HG02885 (cell line): Measurements from ENCODE around the gene PUM2.
A peak's percentile ranks its signal among the peaks of the same experiment; 100 is the strongest.

Experiments
- ATAC-seq: cut with Tn5 transposase; IDR thresholded peaks from one replicate; pipeline ENCODE4 v1.9.1; 2021; ENCODE audit warnings: mild to moderate bottlenecking; ENCODE audit not compliant: unreplicated experiment, poor library complexity

The PUM2 gene

DNA sequence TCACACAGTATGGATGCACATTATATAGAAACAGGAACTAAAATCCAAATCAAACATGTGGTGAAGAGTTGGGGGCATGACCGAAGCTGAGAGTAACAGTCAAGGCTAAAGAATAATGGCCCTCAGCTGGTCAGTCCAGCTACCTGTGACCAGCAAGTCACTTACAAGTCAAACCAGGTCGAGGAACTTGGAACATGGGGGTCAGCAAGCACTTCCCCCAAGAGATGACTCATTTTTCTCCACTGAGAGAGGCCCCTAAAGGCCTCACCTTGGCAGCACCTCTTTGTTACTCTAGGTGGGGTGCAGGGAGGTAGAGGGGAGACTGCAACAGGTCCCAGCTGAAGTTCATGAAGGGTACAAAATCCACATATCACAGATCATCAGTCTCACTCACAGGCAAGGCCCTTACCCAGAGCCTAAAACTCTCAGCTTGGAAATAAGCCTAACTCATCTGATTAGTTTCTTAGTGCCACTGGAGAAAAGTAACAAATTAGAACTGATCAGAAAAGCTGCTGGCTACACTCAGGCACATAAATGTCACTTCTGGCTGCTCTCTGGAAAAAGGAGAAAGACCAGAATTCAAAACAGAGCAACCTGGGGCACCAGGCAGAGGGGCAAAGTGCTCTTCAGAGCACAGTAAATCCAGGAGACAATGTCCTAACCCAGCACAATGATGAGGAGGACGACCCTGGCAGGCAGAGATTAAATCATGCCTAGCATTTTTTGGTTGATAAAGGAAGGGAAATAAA, 129.7 kb downstream of the PUM2 start:
- ATAC-seq = no peak

DNA sequence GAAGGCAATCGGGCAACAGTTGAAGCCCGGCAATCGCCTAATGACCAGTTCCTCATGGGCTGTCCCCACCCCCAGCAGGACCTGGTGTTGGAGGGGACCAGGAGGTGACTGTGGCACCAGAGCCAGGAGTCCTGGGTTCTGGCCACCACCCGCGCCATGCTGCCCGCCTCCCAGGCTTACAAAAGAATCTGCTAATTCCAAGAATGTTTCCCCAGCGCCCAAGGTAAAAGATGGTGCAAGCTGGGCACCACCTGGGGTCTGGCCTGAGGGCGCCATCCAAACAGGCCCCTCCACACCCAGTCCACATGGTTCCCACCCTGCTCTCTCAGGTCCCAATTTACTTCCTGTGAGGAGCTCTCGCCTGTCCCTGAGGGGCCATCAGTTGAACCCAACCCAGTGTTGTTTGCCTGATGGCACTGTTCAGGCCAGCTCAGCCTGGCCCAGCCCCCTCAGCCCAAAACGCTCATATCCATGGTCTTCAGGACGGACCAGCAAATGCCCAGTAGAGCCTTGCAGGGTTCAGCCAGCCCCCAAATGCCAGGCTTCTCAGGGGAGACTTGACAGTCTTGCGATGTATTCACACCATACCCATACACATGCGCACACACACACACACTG, 130.8 kb downstream of the PUM2 start:
- ATAC-seq = no peak

DNA sequence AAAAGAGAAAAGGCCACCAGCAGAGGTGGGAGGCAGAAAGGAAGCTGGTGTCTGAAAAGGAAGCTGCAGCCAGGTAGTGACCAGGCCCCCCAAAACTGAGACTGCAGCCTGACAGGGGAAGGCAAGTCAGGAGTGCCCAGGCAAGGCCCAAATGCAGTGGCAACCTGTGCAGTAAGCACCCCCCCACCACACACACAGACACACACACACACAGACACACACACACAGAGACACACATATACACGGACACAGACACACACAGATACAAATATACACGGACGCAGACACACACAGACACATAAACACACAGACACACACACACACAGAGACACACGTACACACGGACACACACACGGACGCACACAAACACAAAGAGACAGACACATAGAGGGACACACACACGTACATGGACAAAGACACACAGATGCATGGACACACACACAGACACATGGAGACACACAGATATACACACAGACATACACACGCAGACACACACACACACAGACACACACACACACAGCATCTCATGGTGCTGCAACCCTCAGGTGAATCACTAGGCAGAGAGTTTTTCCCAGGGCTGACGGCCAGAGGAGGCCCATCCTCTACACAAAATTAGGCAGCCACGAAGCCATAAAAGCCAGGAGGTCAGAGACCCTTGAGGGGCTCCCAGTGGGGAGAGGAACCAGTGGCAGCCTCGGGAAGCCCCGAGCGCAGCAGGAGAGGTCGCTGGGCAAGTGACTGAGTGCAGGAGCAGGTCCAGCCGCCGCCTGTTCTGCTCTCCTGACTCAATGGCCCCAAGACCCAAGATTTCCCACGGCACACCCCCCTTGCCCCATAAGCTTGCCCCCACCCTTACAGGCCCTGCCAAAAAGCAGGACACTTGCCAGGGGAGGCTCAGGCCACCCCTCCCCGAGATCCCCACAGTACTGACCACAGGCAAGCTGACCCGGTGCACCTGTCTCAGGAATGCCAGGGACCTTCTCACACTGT, 132.0 kb downstream of the PUM2 start:
- no peak for ATAC-seq

DNA sequence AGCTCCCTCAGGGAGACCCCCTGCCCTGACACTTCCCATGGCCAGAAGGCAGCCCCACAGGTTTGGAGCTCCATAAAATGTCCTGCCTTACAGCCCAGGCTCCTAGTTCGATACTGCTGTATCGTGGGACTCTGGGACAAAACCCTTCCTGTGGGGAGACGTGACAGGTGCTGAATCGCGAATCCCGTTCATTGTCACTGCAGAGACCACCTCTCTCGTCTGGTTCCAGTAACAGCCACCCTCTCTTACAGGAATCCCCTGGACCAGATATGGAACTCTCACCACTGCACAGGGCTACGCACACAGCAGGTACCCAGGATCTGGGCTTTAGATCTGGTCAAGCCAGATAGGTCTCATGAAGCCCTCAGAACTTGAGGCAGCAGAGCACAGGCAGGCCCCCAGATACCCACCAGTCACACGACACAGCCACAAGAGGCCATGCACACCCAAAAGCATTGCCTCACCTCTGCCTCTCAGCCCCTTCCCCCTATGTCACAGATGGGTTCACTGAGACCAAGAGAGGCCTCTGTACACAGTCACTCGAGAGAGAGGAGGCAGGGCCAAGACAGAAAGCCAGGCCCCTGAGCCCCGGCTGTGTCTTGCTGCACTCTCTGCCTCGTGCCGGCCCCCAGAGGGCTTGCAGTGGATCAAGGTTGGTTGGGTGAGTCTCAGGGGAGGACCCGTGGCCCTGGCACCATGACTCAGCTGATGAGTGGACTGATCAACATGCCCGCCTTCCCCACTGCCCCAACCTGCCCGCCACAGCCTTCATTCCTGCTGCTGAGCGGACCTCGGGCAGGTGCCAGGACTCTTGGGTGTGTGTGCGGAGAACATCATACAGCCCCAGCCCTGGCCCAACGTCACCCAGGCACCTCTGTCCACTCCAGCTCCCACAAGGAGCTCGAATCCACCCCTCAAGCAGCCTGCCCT, 133.3 kb downstream of the PUM2 start:
- no peak for ATAC-seq

DNA sequence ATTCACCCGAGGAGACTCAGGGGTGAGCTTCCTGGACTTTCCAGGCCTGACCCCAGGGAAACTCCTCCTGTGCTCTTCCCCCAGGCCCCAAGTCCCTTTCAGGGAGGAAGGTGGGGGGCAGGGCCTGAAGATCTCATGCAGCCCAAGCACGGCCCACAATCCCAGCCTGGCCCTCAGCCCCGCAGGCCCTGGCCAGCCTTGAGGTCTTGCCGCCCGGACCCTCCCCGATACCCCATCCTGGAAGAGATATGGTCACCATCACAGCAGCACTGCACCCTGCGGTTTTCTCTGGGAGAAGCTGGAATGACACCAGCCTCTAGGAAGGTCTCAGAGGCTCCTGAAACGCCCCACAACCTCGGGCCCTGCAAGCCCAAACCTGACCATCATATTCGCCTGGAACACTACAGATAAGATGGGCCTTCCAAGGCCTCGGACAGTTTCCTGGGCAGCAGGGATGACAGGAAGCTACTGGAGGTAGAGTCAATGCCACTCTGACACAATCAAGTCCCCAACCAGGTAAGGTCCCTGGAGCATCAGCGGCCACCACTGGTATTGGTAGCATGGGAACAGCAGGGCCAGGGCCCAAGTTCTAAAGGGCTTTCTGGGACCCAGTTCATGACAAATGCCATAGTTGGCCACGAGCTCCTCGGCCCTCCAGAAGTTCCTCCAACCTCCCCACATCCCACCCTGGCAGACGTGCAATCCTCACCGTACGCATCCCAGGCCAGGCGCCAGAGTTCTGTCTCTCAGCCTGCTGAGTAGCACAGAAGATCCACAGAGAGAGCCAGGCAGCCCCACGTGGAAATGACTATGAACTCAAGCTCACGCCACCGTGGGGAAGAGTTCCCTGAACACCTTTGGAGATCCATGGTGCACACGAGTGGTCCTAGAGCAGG, 134.3 kb downstream of the PUM2 start:
- no peak for ATAC-seq

DNA sequence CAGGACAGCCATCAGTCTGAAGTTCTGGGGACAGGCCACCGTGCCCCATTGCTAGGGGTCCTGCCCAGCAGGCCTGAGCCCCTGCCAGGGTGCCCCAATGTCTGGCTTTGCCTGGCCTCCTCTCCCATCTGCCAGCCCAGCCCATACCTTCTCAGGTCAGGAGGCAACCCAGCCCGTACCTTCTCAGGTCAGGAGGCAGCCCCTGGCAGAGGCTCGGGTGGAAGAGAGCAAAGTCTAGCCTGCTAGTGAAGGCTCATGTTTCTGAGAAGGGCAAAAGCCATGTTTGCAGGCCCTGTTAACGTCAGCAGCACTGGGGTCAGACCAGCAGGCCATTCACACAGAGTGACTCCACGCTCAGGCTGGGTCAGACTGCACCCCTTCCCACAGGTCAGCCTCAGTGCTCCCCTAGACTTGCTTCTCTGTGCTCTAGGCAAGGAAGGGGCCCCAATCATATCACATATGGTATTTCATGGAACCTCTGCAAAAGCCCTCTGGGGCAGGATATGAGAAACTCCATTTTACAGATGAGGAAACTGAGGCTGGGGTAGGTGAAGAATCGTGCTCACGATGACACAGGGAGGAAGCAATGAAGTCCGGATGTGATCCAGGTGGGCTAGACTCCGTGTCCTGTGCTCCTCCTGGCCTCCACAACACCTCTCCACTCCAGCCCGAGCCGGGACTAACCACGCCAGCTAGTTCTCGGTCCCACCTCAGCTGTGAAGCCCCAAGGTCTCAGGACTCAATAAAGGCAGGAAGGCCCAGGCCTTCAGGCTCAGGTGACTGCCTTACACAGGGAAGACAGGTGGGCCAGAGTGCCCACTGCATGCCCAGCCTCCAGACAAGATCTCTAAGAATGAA, 135.2 kb downstream of the PUM2 start:
- no peak for ATAC-seq

DNA sequence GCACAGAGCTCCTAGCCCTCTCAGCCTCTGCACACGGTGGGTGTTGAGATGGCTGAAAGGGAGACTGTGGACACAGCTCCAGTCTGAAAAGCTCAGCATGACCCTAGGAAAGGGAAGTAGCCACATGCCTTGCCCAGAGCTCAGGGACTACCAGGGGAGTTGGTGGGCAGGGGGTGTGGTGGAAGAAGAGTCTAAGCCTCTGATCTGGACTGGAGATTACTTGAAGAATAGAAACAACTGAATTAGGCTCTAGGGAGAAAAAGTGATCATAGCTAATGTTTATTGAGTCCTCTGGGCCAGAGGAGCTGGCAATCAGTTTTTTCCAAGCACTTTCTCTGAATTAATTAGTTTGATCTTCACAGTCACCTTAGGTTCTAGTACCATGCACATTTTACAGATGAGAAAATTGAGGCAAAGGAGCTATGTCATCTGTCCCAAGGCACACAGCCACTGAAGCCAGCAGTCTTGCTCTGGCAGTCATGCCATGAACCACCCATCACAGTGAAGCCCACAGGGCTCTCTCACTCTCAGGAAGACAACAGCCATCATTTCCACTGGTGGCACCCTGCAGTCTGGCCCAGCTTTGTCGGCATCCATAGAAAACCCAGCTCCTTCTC, 136.0 kb downstream of the PUM2 start:
- peak; percentile 18 for ATAC-seq

DNA sequence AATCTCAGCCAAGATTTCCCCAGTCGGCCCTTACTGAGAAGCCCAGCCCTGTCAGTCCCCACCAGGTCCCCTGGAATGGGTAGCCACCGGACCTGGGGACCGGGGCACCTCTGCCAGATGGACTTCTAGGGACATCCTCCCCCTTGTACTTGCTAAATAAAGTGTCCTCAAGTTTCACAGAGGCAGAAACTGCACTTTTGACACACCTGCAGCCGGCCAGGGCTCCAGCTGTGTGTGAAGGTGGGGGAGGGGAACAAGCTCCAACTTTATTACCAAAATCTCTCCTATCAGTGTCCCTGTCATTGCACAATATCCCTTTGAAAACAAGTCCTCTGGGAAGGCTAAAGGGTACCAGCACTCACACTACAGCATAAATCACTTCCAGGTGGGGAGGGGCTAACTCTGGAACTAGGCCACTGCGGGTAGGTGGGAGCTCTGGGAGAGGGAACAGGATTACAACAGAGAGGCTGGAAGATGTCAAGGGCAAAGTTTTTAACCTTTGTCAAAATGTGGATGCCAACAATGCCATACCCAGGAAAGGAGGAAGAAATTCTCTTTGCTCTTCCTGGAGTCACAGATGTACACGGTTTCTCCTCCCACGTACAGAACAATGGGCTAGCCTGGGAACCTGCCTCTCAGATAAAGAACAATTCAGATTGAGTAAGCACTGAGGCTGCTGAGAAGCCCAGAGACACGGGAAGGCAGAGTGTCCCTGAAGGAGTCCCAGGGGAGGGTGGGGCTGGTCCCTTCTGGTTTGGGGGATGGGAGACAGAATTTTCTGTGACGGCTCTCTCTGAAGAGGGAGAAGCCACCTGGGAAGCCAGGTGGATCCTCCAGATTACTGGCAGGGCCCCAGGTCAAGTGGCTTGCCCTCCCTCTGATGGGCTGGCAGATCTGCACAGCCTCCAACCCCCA, 136.7 kb downstream of the PUM2 start:
- ATAC-seq = peak; percentile 40

DNA sequence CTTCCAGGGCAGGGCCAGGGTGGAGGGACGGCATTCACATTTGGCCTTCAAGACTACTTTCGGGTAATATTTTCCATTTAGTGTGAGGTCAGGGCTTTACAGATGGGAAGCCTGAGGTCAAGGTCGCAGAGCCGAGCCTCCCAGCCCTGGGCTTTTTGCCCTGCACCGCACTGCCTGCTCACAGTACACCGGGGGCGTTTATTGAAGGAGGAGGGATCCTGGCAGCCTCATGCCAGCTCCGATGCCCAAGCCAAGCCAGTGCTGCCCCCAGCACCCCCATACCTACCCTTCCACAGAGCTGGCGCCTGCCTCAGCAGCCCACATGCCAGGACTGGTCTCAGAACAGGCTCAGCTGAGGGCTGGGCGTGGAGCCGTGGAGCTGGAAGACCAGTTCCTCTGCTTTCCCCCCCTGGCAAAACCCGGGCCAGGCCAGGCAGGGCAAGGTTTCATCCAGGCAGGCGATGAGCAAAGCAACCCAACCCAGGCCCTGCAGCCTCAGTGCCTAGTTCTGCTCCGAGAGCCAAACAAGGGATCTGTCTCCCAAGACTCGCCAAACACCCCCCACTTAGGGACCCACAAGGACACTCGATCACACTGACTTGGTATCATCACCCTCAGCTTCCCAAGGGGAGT, 137.7 kb downstream of the PUM2 start:
- ATAC-seq = no peak

DNA sequence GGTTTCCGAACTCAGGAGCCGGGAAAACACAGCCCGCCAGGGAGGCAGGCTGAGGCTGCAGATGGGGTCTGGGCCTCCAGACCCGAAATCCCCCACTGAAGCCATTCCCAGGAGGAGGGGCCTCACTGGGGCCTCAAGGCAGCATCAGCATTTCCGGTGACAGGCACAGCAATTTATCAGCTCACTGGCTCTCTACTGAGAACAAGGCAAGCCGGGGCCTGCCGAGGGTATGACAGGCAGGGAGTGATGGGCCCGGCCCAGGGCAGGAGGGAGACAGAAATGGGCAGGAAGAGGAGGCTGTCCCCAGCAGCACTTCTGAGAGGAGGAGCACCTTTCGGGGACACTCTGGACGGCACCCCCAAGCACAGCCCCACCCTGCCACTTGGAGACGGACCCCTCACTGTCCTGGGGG, 138.2 kb downstream of the PUM2 start:
- ATAC-seq = no peak

DNA sequence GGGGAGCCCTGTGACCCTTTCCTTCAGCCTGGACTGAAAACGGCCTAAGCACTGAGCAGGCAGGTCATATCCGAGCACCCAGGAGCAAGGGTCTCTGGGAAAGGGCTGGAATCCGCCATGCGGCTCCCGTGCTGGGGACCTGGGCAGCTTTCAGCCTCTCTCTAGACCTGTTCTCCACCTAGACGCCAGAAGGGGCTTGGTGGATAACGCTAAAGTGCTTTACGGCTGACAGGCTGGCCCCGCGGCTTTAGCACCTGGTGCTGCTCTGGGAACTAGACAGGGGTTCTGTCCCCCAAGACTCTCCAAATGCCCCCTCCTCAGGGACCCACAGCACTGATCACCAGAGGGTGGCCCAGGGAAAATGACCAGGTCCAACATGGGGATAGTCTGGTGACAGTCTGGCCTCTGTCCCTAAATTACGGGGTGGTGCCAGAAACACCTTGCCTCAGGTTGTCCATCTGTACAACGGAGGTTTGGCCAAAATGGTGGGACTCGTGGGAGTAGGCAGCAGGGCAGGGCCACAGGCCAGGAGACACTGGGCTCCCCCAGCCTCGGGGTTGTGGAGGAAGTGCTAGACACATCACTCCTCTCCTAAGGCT, 138.7 kb downstream of the PUM2 start:
- no peak for ATAC-seq

DNA sequence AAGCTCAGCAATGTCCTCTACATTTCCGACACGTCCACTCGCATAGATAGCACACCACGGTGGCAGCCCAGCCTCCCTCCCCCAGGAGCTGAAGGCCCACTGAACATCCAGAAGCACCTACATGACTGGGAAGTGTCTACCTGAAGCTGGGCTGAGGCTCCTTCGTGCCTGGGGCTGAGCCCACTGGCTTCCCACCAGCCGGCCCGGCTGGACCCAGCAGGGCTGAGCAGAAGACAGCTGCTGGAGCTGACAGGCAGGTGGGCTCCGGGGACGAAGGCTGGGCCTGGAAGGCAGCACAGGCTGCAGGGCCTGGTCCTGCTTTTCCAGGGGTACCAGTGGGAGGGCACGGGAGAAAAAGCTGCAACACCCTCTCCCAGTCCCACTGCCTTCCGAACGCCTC, 139.2 kb downstream of the PUM2 start:
- ATAC-seq = no peak

DNA sequence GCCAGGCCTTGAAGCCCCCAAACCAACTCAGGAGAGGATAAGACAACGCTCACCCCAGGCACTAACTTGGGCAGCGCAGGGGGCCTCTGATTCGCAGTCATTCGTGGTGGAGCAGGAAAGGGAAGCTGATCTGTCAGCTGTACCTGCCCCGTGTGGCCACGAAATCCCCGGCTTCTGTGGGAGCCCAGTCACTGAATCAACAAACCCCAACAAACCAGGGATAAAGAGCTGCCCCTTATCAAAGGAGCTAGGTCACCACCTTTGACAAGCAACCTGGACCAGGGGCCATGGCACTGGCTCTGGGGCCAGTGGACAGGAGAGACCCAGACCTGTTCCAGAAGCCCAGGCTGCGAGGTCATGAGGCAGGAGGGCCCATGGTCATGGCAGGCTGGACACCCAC, 140.2 kb downstream of the PUM2 start:
- ATAC-seq = no peak

DNA sequence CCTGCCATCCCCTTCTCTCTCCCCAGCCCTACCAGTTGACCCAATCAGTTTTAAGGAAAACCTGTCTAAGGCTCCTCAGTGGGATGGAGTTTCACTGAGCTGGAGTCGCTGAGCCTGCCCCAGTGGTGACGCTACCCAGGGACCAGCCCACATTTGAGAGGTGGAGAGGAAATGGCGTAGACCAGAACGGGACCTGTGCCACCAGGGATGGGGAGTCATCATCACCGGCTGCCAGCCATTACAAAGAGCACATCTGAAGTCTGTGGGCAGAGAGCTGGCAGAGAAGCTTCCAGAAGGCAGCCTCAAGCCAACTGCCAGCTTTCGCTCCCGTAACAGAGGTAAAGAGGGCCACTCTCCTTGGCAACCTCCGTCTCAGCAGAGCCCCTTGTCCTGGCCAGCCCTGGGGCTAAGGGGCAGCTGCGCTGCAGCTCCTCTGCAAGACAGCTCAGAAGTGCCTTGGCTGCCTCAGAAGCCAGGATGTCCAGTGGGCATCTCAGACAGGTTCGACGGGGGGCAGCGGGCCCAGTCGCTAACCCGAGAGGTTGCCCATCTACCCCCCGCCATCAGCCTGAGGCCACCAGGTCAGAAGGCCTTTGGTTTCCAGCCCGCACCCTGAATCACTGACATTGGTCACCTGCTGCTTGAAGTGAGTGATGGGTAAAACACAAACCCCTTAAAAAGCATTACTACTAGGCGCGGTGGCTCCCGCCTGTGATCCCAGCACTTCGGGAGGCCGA, 141.1 kb downstream of the PUM2 start:
- ATAC-seq = no peak

DNA sequence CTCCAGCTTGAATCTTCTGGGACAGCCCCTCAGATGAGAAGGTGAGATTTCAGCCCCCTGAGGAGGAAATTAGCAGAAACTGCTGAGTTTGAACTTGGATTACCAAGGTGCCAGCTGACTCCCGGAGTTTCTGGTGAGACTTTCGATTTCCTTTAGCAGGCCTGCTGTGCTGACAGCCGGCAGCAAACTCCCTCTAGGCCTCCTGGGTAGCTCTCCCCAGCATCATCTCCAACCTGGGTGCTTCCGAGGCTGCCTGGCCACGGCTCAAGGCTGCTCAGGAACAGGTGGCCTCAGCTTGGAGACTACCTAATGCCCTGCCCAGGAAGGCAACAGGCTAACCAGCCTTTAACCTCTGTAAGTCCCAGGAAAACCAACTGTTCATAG, 142.2 kb downstream of the PUM2 start:
- ATAC-seq = no peak
